ENCODE data around the gene TMEM218. TPM values are rescaled to one million over a fixed set of nuclear protein-coding genes. Genes with fewer than 3 reads are reported as not detected.

The TMEM218 gene
- polyA plus RNA-seq, 1 experiment: 15.1 TPM

GRCh38 chr11:125074511-125075241, 36.8 kb downstream of the TMEM218 start:
- Histone ChIP-seq H3K4me3 (ENCODE audit: low read depth, low read length) (no peak overlapping the region), H3K27me3 (ENCODE audit: control insufficient read depth, insufficient read depth, low read length) (no peaks in the 10 kb centered on the region; the same call in 1 of the 2 replicates), H3K36me3 (ENCODE audit: control insufficient read depth, insufficient read depth, low read length) (no peaks in the 10 kb centered on the region)
- no peak for TF ChIP-seq CTCF (IDR thresholded peaks at IDR 0.05; ENCODE audit: insufficient read depth, low read depth, low read length)
- ChIA-PET CTCF (interaction anchor here (0.8 to 2.6 kb wide), 3 partner anchors 10 to 67 kb away, joined by 3 to 6 read pairs (median 3); no protein-coding TSS in a partner anchor), POLR2A (no interaction called here)
- no peak for DNase-seq (ENCODE audit: low read depth)

- no peak for TF ChIP-seq CTCF (IDR thresholded peaks at IDR 0.05; ENCODE audit: insufficient read depth, low read depth, low read length)
- no peaks in the 10 kb centered on the region for H3K27me3 ChIP-seq (ENCODE audit: control insufficient read depth, insufficient read depth, low read length)
- H3K4me3 ChIP-seq (ENCODE audit: low read depth, low read length): no peak overlapping the region
- ChIA-PET POLR2A (no interaction called here), CTCF (interaction anchor here (1.0 to 2.6 kb wide), 2 partner anchors 9 to 17 kb away, joined by 3 to 6 read pairs; no protein-coding TSS in a partner anchor)
- H3K36me3 ChIP-seq (ENCODE audit: control insufficient read depth, insufficient read depth, low read length): no peaks in the 10 kb centered on the region
- no peak for DNase-seq (ENCODE audit: low read depth)
These were observed 37.6 kb downstream of the TMEM218 start for GRCh38 chr11:125073616-125074483.

- CTCF ChIA-PET: interaction anchor here (2.6 kb wide), 1 partner anchor 18 kb away, joined by 6 read pairs; no protein-coding TSS in a partner anchor
These were observed 38.4 kb downstream of the TMEM218 start for GRCh38 chr11:125072961-125073590.

GRCh38 chr11:125072218-125072960, 39.0 kb downstream of the TMEM218 start:
- ChIA-PET POLR2A (no interaction called here), CTCF (interaction anchor here (2.6 kb wide), 1 partner anchor 19 kb away, joined by 6 read pairs; no protein-coding TSS in a partner anchor)
- no peak for TF ChIP-seq CTCF (IDR thresholded peaks at IDR 0.05; ENCODE audit: insufficient read depth, low read depth, low read length)
- H3K36me3 ChIP-seq (ENCODE audit: control insufficient read depth, insufficient read depth, low read length): no peaks in the 10 kb centered on the region
- no peak overlapping the region for H3K4me3 ChIP-seq (ENCODE audit: low read depth, low read length)
- H3K27me3 ChIP-seq (ENCODE audit: control insufficient read depth, insufficient read depth, low read length): no peaks in the 10 kb centered on the region
- DNase-seq (ENCODE audit: low read depth): no peak

More at GRCh38 chr11:125072961-125073590, 38.4 kb downstream of the TMEM218 start:
- no peaks in the 10 kb centered on the region for H3K27me3 ChIP-seq (ENCODE audit: control insufficient read depth, insufficient read depth, low read length)
- DNase-seq (ENCODE audit: low read depth): no peak
- H3K36me3 ChIP-seq (ENCODE audit: control insufficient read depth, insufficient read depth, low read length): no peaks in the 10 kb centered on the region
- POLR2A ChIA-PET: no interaction called here
- no peak for TF ChIP-seq CTCF (IDR thresholded peaks at IDR 0.05; ENCODE audit: insufficient read depth, low read depth, low read length)
- H3K4me3 ChIP-seq (ENCODE audit: low read depth, low read length): no peak overlapping the region
